ENCODE data around the gene POLG. TPM values are rescaled to one million over a fixed set of nuclear protein-coding genes. Genes with fewer than 3 reads are reported as not detected.

POLG gene
- polyA plus RNA-seq, 1 donor from 2014 or later = 47.9 TPM

- Histone ChIP-seq H3K27ac (ENCODE audit: low read length) (no peak overlapping the region), H3K4me3 (ENCODE audit: low read length) (peak overlapping the region; percentile 88), H3K9me3 (ENCODE audit: low read length) (no peaks in the 10 kb centered on the region), H3K79me2 (replicated peaks; ENCODE audit: insufficient read depth, low read length) (peaks cover 97% of the 10 kb centered on the region), H3F3A (ENCODE audit: insufficient read depth, low read length, poor library complexity, severe bottlenecking) (no peaks in the 10 kb centered on the region), H3K36me3 (ENCODE audit: insufficient read depth, low read length) (no peaks in the 10 kb centered on the region), H3K4me2 (ENCODE audit: low read length) (peak overlapping the region; percentile 86), H4K20me1 (ENCODE audit: insufficient read depth) (no peaks in the 10 kb centered on the region), H3K9ac (ENCODE audit: low read length) (peak overlapping the region; percentile 81), H2AFZ (ENCODE audit: low read depth, low read length) (no peak overlapping the region), H3K27me3 (ENCODE audit: insufficient read depth, low read depth, low read length) (peaks cover 79% of the 10 kb centered on the region), H3K9me2 (ENCODE audit: insufficient read depth, low read length) (no peaks in the 10 kb centered on the region)
- TF ChIP-seq CTCF (IDR thresholded peaks at IDR 0.05; ENCODE audit: poor library complexity, severe bottlenecking) (no peak), POLR2AphosphoS5 (IDR thresholded peaks at IDR 0.05) (peak; percentile 62), MXI1 (conservative IDR thresholded peaks at IDR 0.05; ENCODE audit: poor library complexity, severe bottlenecking) (no peak)
Measured at GRCh38 chr15:89370120-89370977, 35.7 kb upstream of the POLG start.

- H3K27ac ChIP-seq (ENCODE audit: low read length) = peak overlapping the region; percentile 66
- H3F3A ChIP-seq (ENCODE audit: insufficient read depth, low read length, poor library complexity, severe bottlenecking) = no peaks in the 10 kb centered on the region
Measured at GRCh38 chr15:89369341-89369947, 34.8 kb upstream of the POLG start.

More at GRCh38 chr15:89369341-89369947, 34.8 kb upstream of the POLG start:
- Histone ChIP-seq H3K36me3 (ENCODE audit: insufficient read depth, low read length) (no peaks in the 10 kb centered on the region), H3K27me3 (ENCODE audit: insufficient read depth, low read depth, low read length) (peaks cover 78% of the 10 kb centered on the region), H3K4me2 (ENCODE audit: low read length) (peak overlapping the region; percentile 86), H3K9me2 (ENCODE audit: insufficient read depth, low read length) (no peaks in the 10 kb centered on the region), H4K20me1 (ENCODE audit: insufficient read depth) (no peaks in the 10 kb centered on the region), H3K4me3 (ENCODE audit: low read length) (peak overlapping the region; percentile 88), H3K79me2 (replicated peaks; ENCODE audit: insufficient read depth, low read length) (peaks cover 96% of the 10 kb centered on the region), H3K9ac (ENCODE audit: low read length) (peak overlapping the region; percentile 81), H2AFZ (ENCODE audit: low read depth, low read length) (no peak overlapping the region), H3K9me3 (ENCODE audit: low read length) (no peaks in the 10 kb centered on the region)
- TF ChIP-seq EP300 (conservative IDR thresholded peaks at IDR 0.05; ENCODE audit: poor library complexity, severe bottlenecking) (no peak), TAF1 (IDR thresholded peaks at IDR 0.05; ENCODE audit: low read depth) (peak; percentile 14), POLR2AphosphoS5 (IDR thresholded peaks at IDR 0.05) (no peak), MXI1 (conservative IDR thresholded peaks at IDR 0.05; ENCODE audit: poor library complexity, severe bottlenecking) (no peak), REST (IDR thresholded peaks at IDR 0.05; ENCODE audit: borderline replicate concordance) (no peak)

Data from neural cell (in vitro differentiated cells).